ENCODE results near the gene SPATS2L. TPM values are rescaled to one million over a fixed set of nuclear protein-coding genes. Genes with fewer than 3 reads are reported as not detected.

Gene SPATS2L
- total RNA-seq, 1 donor from 2014 or later, result 100 TPM

- no peak for ATAC-seq
- no peak for DNase-seq
- no peaks in the 10 kb centered on the region for H3K27me3 ChIP-seq (ENCODE audit: low read depth)
- H3K27ac ChIP-seq, result no peak overlapping the region
- TF ChIP-seq CTCF (IDR thresholded peaks at IDR 0.05), result no peak
- intact Hi-C loops (cut with DNase I), result no loop called here
- H3K4me3 ChIP-seq, result no peak overlapping the region
- H3K36me3 ChIP-seq, result no peaks in the 10 kb centered on the region
- peaks cover 5% of the 10 kb centered on the region for H3K4me1 ChIP-seq
- H3K9me3 ChIP-seq, result no peaks in the 10 kb centered on the region
Measured at GRCh38 chr2:200262047-200262446, 44.4 kb upstream of the SPATS2L start.

- intact Hi-C loops (cut with DNase I), result no loop called here
- Histone ChIP-seq H3K27me3 (ENCODE audit: low read depth) (no peaks in the 10 kb centered on the region), H3K4me3 (no peak overlapping the region), H3K36me3 (no peaks in the 10 kb centered on the region), H3K9me3 (no peaks in the 10 kb centered on the region), H3K27ac (no peak overlapping the region), H3K4me1 (peaks cover 5% of the 10 kb centered on the region)
- no peak for TF ChIP-seq CTCF (IDR thresholded peaks at IDR 0.05)
- DNase-seq (no peak), ATAC-seq (no peak)
Measured at GRCh38 chr2:200263279-200263678, 43.2 kb upstream of the SPATS2L start.

DNA sequence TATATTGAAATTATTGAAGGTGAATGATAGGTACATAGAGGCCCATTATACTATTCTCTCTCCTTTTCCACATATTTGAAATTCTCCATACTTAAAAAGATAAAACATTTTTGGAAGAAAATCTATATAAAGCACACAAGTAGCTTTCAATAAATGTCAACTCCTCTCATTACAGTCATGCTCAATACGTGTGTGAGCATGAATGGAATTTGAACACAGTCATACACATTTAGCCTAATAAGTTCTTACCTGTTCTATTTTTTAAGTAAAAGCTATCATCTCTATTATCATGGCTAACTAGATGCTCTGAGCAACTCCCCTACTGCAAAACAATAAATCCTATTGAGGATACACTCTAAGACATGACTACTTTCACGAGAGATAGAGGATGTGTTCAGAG, 41.9 kb upstream of the SPATS2L start:
- DNase-seq (no peak), ATAC-seq (no peak)
- no peaks in the 10 kb centered on the region for H3K36me3 ChIP-seq
- intact Hi-C loops (cut with DNase I), result no loop called here
- no peak overlapping the region for H3K27ac ChIP-seq
- no peaks in the 10 kb centered on the region for H3K4me1 ChIP-seq
- H3K4me3 ChIP-seq, result no peak overlapping the region
- H3K27me3 ChIP-seq (ENCODE audit: low read depth), result no peaks in the 10 kb centered on the region
- TF ChIP-seq CTCF (IDR thresholded peaks at IDR 0.05), result no peak
- H3K9me3 ChIP-seq, result no peaks in the 10 kb centered on the region

DNA sequence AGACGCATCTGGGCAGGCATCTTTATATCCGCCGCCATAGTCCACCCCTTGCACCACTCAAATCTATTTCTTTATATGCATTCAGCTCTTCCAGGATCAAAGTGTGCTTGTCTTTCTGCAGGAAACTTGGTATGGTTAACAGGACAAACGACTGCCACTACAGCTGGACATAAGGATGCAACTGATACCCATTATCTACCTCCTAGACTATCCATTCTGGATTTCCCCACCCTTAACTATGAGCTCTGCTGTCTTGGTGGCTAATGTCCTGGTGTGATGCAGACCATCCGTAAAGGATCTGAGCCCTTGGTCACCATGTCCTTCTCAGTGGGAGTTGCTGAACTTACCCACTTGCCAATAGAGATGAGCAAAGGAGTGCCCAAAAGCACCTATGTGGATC, 40.1 kb upstream of the SPATS2L start:
- DNase-seq (no peak), ATAC-seq (no peak)
- Histone ChIP-seq H3K4me1 (no peaks in the 10 kb centered on the region), H3K36me3 (no peaks in the 10 kb centered on the region), H3K27me3 (ENCODE audit: low read depth) (no peaks in the 10 kb centered on the region), H3K9me3 (no peaks in the 10 kb centered on the region), H3K27ac (no peak overlapping the region), H3K4me3 (no peak overlapping the region)
- no peak for TF ChIP-seq CTCF (IDR thresholded peaks at IDR 0.05)
- intact Hi-C loops (cut with DNase I), result no loop called here

- no peaks in the 10 kb centered on the region for H3K36me3 ChIP-seq
- H3K4me3 ChIP-seq, result no peak overlapping the region
- TF ChIP-seq CTCF (IDR thresholded peaks at IDR 0.05), result no peak
- ATAC-seq, result no peak
- DNase-seq, result no peak
- H3K4me1 ChIP-seq, result no peaks in the 10 kb centered on the region
- H3K27ac ChIP-seq, result no peak overlapping the region
- intact Hi-C loops (cut with DNase I), result no loop called here
- no peaks in the 10 kb centered on the region for H3K27me3 ChIP-seq (ENCODE audit: low read depth)
- no peaks in the 10 kb centered on the region for H3K9me3 ChIP-seq
Measured at GRCh38 chr2:200267350-200267749, 39.1 kb upstream of the SPATS2L start.

DNA sequence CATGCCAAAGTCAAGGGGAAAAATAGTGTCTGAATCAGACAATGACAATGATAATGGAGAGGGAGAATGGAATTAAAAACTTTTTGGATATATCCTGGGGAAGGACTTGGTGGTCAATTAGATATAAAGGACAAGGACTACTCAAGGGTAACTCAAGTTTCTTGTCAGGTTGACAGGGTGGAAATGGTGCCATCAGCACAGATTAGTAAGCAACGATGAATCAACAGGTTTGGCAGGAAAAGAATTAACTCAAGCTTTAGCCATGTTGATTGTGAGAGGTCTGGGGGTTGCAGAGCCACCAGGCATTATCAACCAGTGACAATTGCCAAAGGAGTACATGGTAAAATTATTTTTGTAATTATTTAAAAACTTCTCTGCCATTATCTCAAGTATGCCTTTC, 35.8 kb upstream of the SPATS2L start:
- Histone ChIP-seq H3K9me3 (no peaks in the 10 kb centered on the region), H3K4me1 (no peaks in the 10 kb centered on the region), H3K27me3 (ENCODE audit: low read depth) (no peaks in the 10 kb centered on the region), H3K27ac (no peak overlapping the region), H3K36me3 (no peaks in the 10 kb centered on the region), H3K4me3 (no peak overlapping the region)
- intact Hi-C loops (cut with DNase I), result no loop called here
- ATAC-seq, result no peak
- no peak for DNase-seq
- no peak for TF ChIP-seq CTCF (IDR thresholded peaks at IDR 0.05)

All from lower lobe of right lung (tissue), 2 donors.